B cell (primary cell): ENCODE measurements around the gene FARSB.

ENCODE experiments used
- EZH2 ChIP-seq: IDR thresholded peaks from 2 replicates; pipeline ENCODE4 v1.6.1; 2012; ENCODE audit warnings: borderline replicate concordance, low read depth, mild to moderate bottlenecking, moderate library complexity, low read length; ENCODE audit not compliant: insufficient read depth, poor library complexity, severe bottlenecking
- TF ChIP-seq, protein P1 (sequence below): fragments of 200-600 bp; IDR thresholded peaks from one replicate; pipeline ENCODE4 v1.8.0; 2022; ENCODE audit warnings: antibody characterized with exemption, mild to moderate bottlenecking

DNA sequence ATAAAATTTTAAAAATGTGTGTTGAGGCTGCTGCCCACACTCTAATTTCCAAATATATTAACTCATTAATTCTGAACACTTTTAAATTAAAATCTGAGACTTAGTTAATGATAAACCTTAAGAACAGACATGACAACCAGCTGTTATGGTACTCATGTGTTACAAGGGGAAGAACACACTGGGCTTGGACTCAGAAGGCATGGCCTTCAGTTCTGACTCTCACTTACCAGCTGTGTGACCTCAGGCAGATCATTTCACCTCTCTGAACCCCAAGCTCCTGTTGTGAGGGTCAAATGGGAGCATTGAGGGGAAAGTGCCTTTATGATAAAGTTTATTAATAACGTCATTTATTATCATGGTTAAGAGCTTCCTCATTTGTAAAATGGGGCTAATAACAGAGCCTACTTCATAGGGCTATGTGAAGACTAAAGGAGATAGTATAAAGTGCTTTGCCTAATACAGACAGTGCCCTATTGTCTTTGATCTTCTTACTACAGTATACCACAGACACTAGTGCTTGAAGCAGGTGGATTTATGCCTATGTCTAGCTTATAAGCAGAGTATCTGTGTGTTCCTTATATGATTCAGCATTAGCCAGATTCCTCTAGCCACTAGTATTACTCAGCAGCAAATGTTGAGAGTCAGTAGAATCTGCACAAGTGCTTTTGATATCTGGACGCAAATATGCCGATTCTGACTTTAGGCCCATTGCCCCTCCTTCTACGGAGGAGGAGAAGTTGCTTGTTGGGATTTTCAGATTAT, 131.9 kb downstream of the FARSB start:
- no peak for TF ChIP-seq EZH2
- TF ChIP-seq, protein P1, sequence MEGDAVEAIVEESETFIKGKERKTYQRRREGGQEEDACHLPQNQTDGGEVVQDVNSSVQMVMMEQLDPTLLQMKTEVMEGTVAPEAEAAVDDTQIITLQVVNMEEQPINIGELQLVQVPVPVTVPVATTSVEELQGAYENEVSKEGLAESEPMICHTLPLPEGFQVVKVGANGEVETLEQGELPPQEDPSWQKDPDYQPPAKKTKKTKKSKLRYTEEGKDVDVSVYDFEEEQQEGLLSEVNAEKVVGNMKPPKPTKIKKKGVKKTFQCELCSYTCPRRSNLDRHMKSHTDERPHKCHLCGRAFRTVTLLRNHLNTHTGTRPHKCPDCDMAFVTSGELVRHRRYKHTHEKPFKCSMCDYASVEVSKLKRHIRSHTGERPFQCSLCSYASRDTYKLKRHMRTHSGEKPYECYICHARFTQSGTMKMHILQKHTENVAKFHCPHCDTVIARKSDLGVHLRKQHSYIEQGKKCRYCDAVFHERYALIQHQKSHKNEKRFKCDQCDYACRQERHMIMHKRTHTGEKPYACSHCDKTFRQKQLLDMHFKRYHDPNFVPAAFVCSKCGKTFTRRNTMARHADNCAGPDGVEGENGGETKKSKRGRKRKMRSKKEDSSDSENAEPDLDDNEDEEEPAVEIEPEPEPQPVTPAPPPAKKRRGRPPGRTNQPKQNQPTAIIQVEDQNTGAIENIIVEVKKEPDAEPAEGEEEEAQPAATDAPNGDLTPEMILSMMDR: no peak
